ENCODE results near the gene CCDC24.

DNA sequence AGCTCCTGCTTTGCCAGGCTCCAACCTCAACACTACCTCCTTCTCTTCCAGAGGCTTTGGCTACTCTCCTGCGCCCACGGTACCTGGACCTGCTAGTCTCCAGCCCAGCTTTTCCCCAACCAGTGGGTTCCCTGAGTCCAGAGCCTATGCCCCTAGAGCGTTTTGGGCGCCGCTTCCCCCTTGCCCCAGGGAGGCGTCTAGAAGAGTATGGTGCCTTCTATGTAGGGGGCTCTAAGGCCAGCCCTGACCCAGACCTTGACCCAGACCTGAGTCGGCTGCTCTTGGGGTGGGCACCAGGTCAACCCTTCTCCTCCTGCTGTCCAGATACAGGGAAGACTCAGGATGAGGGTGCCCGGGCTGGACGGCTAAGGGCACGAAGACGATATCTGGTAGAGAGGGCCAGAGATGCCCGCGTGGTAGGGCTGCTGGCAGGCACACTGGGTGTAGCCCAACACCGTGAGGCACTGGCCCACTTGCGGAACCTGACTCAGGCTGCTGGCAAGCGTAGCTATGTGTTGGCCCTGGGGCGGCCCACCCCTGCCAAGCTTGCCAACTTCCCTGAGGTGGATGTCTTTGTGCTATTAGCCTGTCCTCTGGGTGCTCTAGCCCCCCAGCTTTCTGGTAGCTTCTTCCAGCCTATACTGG lies 19.9 kb upstream of the CCDC24 start:
- TF ChIP-seq, protein P1, sequence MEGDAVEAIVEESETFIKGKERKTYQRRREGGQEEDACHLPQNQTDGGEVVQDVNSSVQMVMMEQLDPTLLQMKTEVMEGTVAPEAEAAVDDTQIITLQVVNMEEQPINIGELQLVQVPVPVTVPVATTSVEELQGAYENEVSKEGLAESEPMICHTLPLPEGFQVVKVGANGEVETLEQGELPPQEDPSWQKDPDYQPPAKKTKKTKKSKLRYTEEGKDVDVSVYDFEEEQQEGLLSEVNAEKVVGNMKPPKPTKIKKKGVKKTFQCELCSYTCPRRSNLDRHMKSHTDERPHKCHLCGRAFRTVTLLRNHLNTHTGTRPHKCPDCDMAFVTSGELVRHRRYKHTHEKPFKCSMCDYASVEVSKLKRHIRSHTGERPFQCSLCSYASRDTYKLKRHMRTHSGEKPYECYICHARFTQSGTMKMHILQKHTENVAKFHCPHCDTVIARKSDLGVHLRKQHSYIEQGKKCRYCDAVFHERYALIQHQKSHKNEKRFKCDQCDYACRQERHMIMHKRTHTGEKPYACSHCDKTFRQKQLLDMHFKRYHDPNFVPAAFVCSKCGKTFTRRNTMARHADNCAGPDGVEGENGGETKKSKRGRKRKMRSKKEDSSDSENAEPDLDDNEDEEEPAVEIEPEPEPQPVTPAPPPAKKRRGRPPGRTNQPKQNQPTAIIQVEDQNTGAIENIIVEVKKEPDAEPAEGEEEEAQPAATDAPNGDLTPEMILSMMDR (IDR thresholded peaks at IDR 0.05; ENCODE audit: low read length) = no peak
- TF ChIP-seq EZH2 (optimal IDR thresholded peaks at IDR 0.05; ENCODE audit: low read depth, low read length) (no peak), EZH2phosphoT487 (IDR thresholded peaks at IDR 0.05; ENCODE audit: low read length) (no peak)

All from MM.1S (cell line).